Mesenchymal stem cell (in vitro differentiated cells and primary cell): Measurements from ENCODE around the gene HPN.
"Not testable (repeated sequence)": the region's sequence is repeated elsewhere in the genome, so short reads cannot be mapped to it uniquely, and the experiment has no call there.

Experiments
- DNase-seq: peaks from one replicate; pipeline ENCODE4 v3.0.0-alpha.2; 2013
- H2AFZ ChIP-seq: one replicate; pipeline ENCODE4 v1.6.1; 2013; ENCODE audit warnings: low read depth, mild to moderate bottlenecking, control low read depth, inconsistent platforms, low read length, moderate library complexity
- H2AK5ac ChIP-seq: 2 replicates; pipeline ENCODE4 v1.6.1; 2013; ENCODE audit warnings: low read length, moderate library complexity, mild to moderate bottlenecking, inconsistent platforms; ENCODE audit not compliant: severe bottlenecking
- H2BK120ac ChIP-seq: one replicate; pipeline ENCODE4 v1.6.1; 2013; ENCODE audit warnings: low read depth, mild to moderate bottlenecking, inconsistent platforms, low read length, moderate library complexity
- H2BK12ac ChIP-seq, 2 experiments: one replicate each; pipeline ENCODE4 v1.6.1; 2013; ENCODE audit warnings: inconsistent platforms in 2 of 2, low read length in 2 of 2, mild to moderate bottlenecking in 2 of 2, moderate library complexity in 2 of 2, control low read depth in 1 of 2
- H2BK15ac ChIP-seq: one replicate; pipeline ENCODE4 v1.6.1; 2013; ENCODE audit warnings: mild to moderate bottlenecking, low read depth, inconsistent platforms; ENCODE audit not compliant: poor library complexity, severe bottlenecking
- H2BK5ac ChIP-seq: 2 replicates; pipeline ENCODE4 v1.6.1; 2013; ENCODE audit warnings: low read depth, mild to moderate bottlenecking, low read length, control low read depth, inconsistent platforms; ENCODE audit not compliant: poor library complexity, severe bottlenecking
- H3K14ac ChIP-seq, 2 experiments: one replicate each; pipeline ENCODE4 v1.6.1; 2013; ENCODE audit warnings: inconsistent platforms in 2 of 2, low read length in 2 of 2, control low read depth in 1 of 2, mild to moderate bottlenecking in 1 of 2, moderate library complexity in 1 of 2
- H3K18ac ChIP-seq, 2 experiments: one replicate each; pipeline ENCODE4 v1.6.1; 2013; ENCODE audit warnings: inconsistent platforms in 2 of 2, low read length in 2 of 2, control low read depth in 1 of 2, low read depth in 1 of 2, mild to moderate bottlenecking in 1 of 2
- H3K23ac ChIP-seq, 2 experiments: one replicate each; pipeline ENCODE4 v1.6.1; 2013; ENCODE audit warnings: inconsistent platforms in 2 of 2, low read length in 2 of 2, mild to moderate bottlenecking in 2 of 2, moderate library complexity in 2 of 2, control low read depth in 1 of 2
- H3K27ac ChIP-seq: 2 replicates; pipeline ENCODE4 v1.5.1; 2013; ENCODE audit warnings: mild to moderate bottlenecking, moderate library complexity, low read length, control low read depth, inconsistent platforms; ENCODE audit not compliant: poor library complexity, severe bottlenecking
- H3K27me3 ChIP-seq, 2 experiments: 2 replicates each; pipeline versions ENCODE4 v1.6.1 to v1.7.0; 2013; ENCODE audit warnings: low read length in 2 of 2, mild to moderate bottlenecking in 2 of 2, moderate library complexity in 2 of 2, control low read depth in 1 of 2, inconsistent platforms in 1 of 2; ENCODE audit not compliant: control insufficient read depth in 1 of 2, insufficient read depth in 1 of 2
- H3K36me3 ChIP-seq, 2 experiments: 2 replicates each; pipeline versions ENCODE4 v1.6.1 to v1.7.0; 2013; ENCODE audit warnings: low read length in 2 of 2, control low read depth in 1 of 2, inconsistent platforms in 1 of 2, low read depth in 1 of 2, mild to moderate bottlenecking in 1 of 2; ENCODE audit not compliant: insufficient read depth in 2 of 2, control insufficient read depth in 1 of 2
- H3K4ac ChIP-seq, 2 experiments: one replicate each; pipeline ENCODE4 v1.6.1; 2013; ENCODE audit warnings: inconsistent platforms in 2 of 2, low read length in 2 of 2, mild to moderate bottlenecking in 2 of 2, moderate library complexity in 2 of 2, control low read depth in 1 of 2, low read depth in 1 of 2
- H3K4me1 ChIP-seq: 2 replicates; pipeline ENCODE4 v1.6.1; 2013; ENCODE audit warnings: low read depth, low read length, control low read depth; ENCODE audit not compliant: control insufficient read depth, insufficient read depth
- H3K4me2 ChIP-seq: 2 replicates; pipeline ENCODE4 v1.6.1; 2013; ENCODE audit warnings: low read length, mild to moderate bottlenecking, inconsistent platforms; ENCODE audit not compliant: poor library complexity, severe bottlenecking
- H3K4me3 ChIP-seq, 2 experiments: 2 replicates each; pipeline versions ENCODE4 v1.5.1 to v1.7.0; 2013; ENCODE audit warnings: low read length in 2 of 2, mild to moderate bottlenecking in 2 of 2, control low read depth in 1 of 2, low read depth in 1 of 2; ENCODE audit not compliant: insufficient read depth in 1 of 2
- H3K79me1 ChIP-seq: replicated peaks from 2 replicates; pipeline ENCODE4 v1.6.1; 2013; ENCODE audit warnings: mild to moderate bottlenecking, control low read depth, low read length, inconsistent platforms; ENCODE audit not compliant: poor library complexity, severe bottlenecking
- H3K9ac ChIP-seq: 2 replicates; pipeline ENCODE4 v1.7.0; 2013; ENCODE audit warnings: mild to moderate bottlenecking, low read length, moderate library complexity
- H3K9me3 ChIP-seq: 2 replicates; pipeline ENCODE4 v1.7.0; 2013; ENCODE audit warnings: mild to moderate bottlenecking, low read length; ENCODE audit not compliant: control insufficient read depth
- H4K8ac ChIP-seq: one replicate; pipeline ENCODE4 v1.6.1; 2013; ENCODE audit warnings: inconsistent platforms, mild to moderate bottlenecking, low read length, moderate library complexity
- H4K91ac ChIP-seq: one replicate; pipeline ENCODE4 v1.6.1; 2013; ENCODE audit warnings: mild to moderate bottlenecking, low read length, inconsistent platforms
- WGBS: methylation state at CpG from one replicate; pipeline ENCODE4 v1.1.7; 2013; ENCODE audit warnings: mixed read lengths; 5-methylcytosine and 5-hydroxymethylcytosine counted together

The HPN gene

DNA sequence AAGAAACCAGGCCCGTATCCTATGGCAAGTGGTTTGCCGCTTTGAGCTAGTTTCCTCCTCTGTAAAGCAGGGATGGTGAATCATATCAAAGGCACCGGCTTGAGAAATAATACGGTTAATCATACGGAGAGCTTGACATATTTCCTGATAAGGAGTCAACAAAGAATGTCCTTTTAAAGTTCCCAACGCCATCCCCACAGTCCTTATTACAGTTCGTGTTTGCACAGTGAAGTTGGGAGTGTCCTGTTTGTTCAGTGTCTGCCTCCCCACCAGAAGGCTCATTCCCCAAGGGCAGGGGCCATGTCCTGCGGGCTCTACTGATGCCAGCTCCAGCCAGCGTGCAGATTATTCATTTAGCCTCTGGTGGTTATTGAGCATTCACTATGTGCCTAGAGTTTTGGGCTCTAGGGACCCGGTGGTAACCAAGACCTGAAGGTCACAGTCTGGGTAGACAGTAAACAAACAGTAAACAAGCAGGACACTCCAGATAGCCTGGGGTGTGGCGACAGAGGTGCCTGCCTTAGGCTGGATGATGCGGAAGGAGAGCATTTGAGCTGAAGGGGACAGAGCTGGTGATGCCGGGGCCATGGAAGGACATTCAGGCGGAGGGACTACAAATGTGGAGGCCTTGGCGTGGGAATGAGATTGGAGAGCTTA lies 35.1 kb upstream of the HPN start:
- Histone ChIP-seq H3K79me1 (peaks cover 36% of the 10 kb centered on the region), H3K27me3 (no peaks in the 10 kb centered on the region), H4K91ac (no peak overlapping the region), H3K36me3 (peaks cover 40 to 60% of the 10 kb centered on the region in 2 experiments), H2BK120ac (no peak overlapping the region), H3K4me1 (peaks cover 20% of the 10 kb centered on the region), H3K27ac (no peak overlapping the region), H3K14ac (no peak overlapping the region), H3K4me2 (no peak overlapping the region), H3K23ac (no peak overlapping the region), H4K8ac (no peak overlapping the region), H2BK5ac (no peak overlapping the region), H2BK12ac (no peak overlapping the region), H2AFZ (no peak overlapping the region), H2AK5ac (no peak overlapping the region), H3K18ac (no peak overlapping the region), H3K4ac (no peak overlapping the region), H3K4me3 (no peak overlapping the region), H2BK15ac (no peak overlapping the region), H3K9me3 (no peaks in the 10 kb centered on the region), H3K9ac (no peak overlapping the region)
- DNase-seq: peak; percentile 20
- 92% methylated on average over 15 of the region's 15 CpGs for WGBS

DNA sequence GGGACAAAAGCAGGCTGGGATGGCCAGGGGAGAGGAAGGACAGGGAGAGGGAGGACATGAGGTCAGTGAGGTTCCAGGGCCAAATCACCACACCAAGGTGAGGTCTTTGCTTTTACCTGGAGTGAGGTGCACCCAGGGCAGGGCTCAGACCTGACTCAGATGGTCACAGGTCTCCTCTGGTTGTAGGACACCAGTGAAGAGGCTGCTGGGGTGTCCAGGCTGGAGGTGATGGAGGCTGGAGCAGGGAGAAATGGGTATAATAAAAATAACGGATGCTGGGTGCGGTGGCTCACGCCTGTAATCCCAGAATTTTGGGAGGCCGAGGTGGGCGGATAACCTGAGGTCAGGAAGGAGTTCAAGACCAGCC lies 34.5 kb upstream of the HPN start:
- H2AK5ac ChIP-seq: no peak overlapping the region
- no peak overlapping the region for H3K4me3 ChIP-seq
- no peak overlapping the region for H3K23ac ChIP-seq
- H3K4me2 ChIP-seq: no peak overlapping the region
- no peak overlapping the region for H2BK12ac ChIP-seq
- WGBS: 98% methylated on average over 5 of the region's 5 CpGs
- H3K79me1 ChIP-seq: peaks cover 39% of the 10 kb centered on the region
- no peak overlapping the region for H2BK15ac ChIP-seq
- no peak overlapping the region for H3K18ac ChIP-seq
- H2BK120ac ChIP-seq: no peak overlapping the region
- no peak overlapping the region for H2AFZ ChIP-seq
- no peak overlapping the region for H3K14ac ChIP-seq
- no peak for DNase-seq
- H3K9me3 ChIP-seq: no peaks in the 10 kb centered on the region
- no peak overlapping the region for H3K9ac ChIP-seq
- H3K36me3 ChIP-seq: peaks cover 46 to 65% of the 10 kb centered on the region in 2 experiments
- H3K4ac ChIP-seq: no peak overlapping the region
- H3K27ac ChIP-seq: no peak overlapping the region
- H3K27me3 ChIP-seq: no peaks in the 10 kb centered on the region
- peaks cover 19% of the 10 kb centered on the region for H3K4me1 ChIP-seq
- H2BK5ac ChIP-seq: no peak overlapping the region
- no peak overlapping the region for H4K8ac ChIP-seq
- no peak overlapping the region for H4K91ac ChIP-seq

DNA sequence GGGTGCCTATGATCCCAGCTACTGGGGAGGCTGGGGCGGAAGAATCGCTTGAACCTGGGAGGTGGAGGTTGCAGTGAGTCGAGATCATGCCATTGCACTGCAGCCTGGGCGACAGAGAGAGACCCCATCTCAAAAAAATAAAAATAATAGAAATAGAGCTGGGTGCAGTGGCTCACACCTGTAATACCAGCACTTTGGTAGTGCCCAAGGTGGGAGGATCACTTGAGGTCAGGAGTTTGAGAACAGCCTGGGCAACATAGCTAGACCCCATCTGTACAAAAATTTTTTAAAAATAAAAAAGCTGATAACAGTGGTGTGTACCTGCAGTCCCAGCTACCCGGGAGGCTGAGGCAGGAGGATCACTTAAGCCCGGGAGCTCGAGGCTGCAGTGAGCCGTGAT lies 34.1 kb upstream of the HPN start:
- H3K79me1 ChIP-seq: peaks cover 40% of the 10 kb centered on the region
- not testable (repeated sequence) for H2BK12ac ChIP-seq, H3K18ac ChIP-seq, H3K4me3 ChIP-seq, H3K14ac ChIP-seq, H2AK5ac ChIP-seq, H3K4ac ChIP-seq, DNase-seq, H3K9ac ChIP-seq, H3K23ac ChIP-seq, H2AFZ ChIP-seq, H4K91ac ChIP-seq, H2BK15ac ChIP-seq, H4K8ac ChIP-seq, H2BK120ac ChIP-seq, H3K9me3 ChIP-seq, H3K27me3 ChIP-seq, H2BK5ac ChIP-seq, H3K27ac ChIP-seq, H3K4me2 ChIP-seq
- peaks cover 50 to 69% of the 10 kb centered on the region in 2 experiments for H3K36me3 ChIP-seq
- H3K4me1 ChIP-seq: peaks cover 17% of the 10 kb centered on the region
- WGBS: 98% methylated on average over 7 of the region's 8 CpGs

- H3K9me3 ChIP-seq: no peaks in the 10 kb centered on the region
- no peak overlapping the region for H2AK5ac ChIP-seq
- no peak overlapping the region for H3K9ac ChIP-seq
- H4K8ac ChIP-seq: no peak overlapping the region
- H4K91ac ChIP-seq: no peak overlapping the region
- H3K4me2 ChIP-seq: no peak overlapping the region
- no peak overlapping the region for H3K27ac ChIP-seq
- H3K18ac ChIP-seq: no peak overlapping the region
- peaks cover 53 to 76% of the 10 kb centered on the region in 2 experiments for H3K36me3 ChIP-seq
- no peak overlapping the region for H3K23ac ChIP-seq
- DNase-seq: no peak
- peaks cover 46% of the 10 kb centered on the region for H3K79me1 ChIP-seq
- 94% methylated on average over 11 of the region's 12 CpGs for WGBS
- no peak overlapping the region for H2AFZ ChIP-seq
- peaks cover 6% of the 10 kb centered on the region for H3K4me1 ChIP-seq
- no peak overlapping the region for H3K4ac ChIP-seq
- H3K4me3 ChIP-seq: no peak overlapping the region
- H2BK120ac ChIP-seq: no peak overlapping the region
- H3K14ac ChIP-seq: no peak overlapping the region
- H2BK15ac ChIP-seq: no peak overlapping the region
- H2BK12ac ChIP-seq: no peak overlapping the region
- no peaks in the 10 kb centered on the region for H3K27me3 ChIP-seq
- H2BK5ac ChIP-seq: no peak overlapping the region
Measured at GRCh38 chr19:35008891-35009341, 32.6 kb upstream of the HPN start.
